Fibroblast of skin of left quadriceps (primary cell): Measurements from ENCODE around the gene DYSF.

ENCODE experiments used
- DNase-seq, 2 experiments: peaks; one replicate each; pipeline ENCODE4 v3.0.0-alpha.2; 2013; ENCODE audit warnings: low read depth in 2 of 2

Gene DYSF

GRCh38 chr2:71530211-71530610 lies 76.8 kb downstream of the DYSF start:
- no peak for DNase-seq

- DNase-seq, result no peak
These were observed 77.4 kb downstream of the DYSF start for GRCh38 chr2:71530641-71531332.

GRCh38 chr2:71531522-71532047 lies 78.2 kb downstream of the DYSF start:
- DNase-seq, result no peak

GRCh38 chr2:71532327-71532726 lies 79.0 kb downstream of the DYSF start:
- no peak for DNase-seq

GRCh38 chr2:71534201-71534600 lies 80.8 kb downstream of the DYSF start:
- DNase-seq, result no peak

GRCh38 chr2:71534826-71535225 lies 81.5 kb downstream of the DYSF start:
- DNase-seq, result no peak

GRCh38 chr2:71535526-71535925 lies 82.2 kb downstream of the DYSF start:
- DNase-seq, result no peak

GRCh38 chr2:71536226-71536671 lies 82.9 kb downstream of the DYSF start:
- no peak for DNase-seq

- no peak for DNase-seq
These were observed 84.9 kb downstream of the DYSF start for GRCh38 chr2:71538241-71538640.

GRCh38 chr2:71538656-71539265 lies 85.4 kb downstream of the DYSF start:
- DNase-seq, result no peak

- DNase-seq, result no peak
These were observed 87.5 kb downstream of the DYSF start for GRCh38 chr2:71540818-71541217.

- no peak for DNase-seq
These were observed 91.7 kb downstream of the DYSF start for GRCh38 chr2:71544919-71545571.

- peak; percentile 39 to 41 for DNase-seq
These were observed 92.4 kb downstream of the DYSF start for GRCh38 chr2:71545572-71546274.

GRCh38 chr2:71546275-71546638 lies 92.9 kb downstream of the DYSF start:
- DNase-seq, result no peak

- DNase-seq, result no peak
These were observed 93.5 kb downstream of the DYSF start for GRCh38 chr2:71546777-71547281.

- DNase-seq, result no peak
These were observed 94.4 kb downstream of the DYSF start for GRCh38 chr2:71547616-71548285.

GRCh38 chr2:71548646-71549425 lies 95.5 kb downstream of the DYSF start:
- peak; percentile 34 to 36 for DNase-seq

GRCh38 chr2:71550801-71551630 lies 97.7 kb downstream of the DYSF start:
- DNase-seq, result no peak

GRCh38 chr2:71551631-71551915 lies 98.2 kb downstream of the DYSF start:
- DNase-seq, result no peak

GRCh38 chr2:71552356-71552755 lies 99.0 kb downstream of the DYSF start:
- no peak for DNase-seq
